Measurements from ENCODE around the gene SIAH1.

DNA sequence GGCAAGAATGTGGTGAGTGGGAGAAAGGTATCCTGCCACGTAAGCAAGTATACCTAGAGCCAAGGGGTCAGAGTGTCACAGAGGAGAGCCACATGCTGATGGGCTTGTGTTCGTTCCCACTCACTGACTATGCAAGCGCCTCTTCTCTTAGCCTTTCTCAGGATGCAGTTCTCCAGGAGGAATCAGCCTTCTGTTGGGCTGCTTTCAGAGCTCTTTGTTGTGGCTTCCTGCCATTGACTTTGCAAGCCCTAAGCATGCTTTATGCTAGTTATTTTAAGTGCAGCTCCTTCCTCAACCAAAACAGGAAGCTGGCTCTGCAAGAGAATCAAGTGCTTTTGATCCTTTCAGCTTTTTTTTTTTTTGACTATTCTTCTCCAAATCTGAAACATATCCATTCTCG, 66.6 kb downstream of the SIAH1 start:
- TF ChIP-seq, protein P1, sequence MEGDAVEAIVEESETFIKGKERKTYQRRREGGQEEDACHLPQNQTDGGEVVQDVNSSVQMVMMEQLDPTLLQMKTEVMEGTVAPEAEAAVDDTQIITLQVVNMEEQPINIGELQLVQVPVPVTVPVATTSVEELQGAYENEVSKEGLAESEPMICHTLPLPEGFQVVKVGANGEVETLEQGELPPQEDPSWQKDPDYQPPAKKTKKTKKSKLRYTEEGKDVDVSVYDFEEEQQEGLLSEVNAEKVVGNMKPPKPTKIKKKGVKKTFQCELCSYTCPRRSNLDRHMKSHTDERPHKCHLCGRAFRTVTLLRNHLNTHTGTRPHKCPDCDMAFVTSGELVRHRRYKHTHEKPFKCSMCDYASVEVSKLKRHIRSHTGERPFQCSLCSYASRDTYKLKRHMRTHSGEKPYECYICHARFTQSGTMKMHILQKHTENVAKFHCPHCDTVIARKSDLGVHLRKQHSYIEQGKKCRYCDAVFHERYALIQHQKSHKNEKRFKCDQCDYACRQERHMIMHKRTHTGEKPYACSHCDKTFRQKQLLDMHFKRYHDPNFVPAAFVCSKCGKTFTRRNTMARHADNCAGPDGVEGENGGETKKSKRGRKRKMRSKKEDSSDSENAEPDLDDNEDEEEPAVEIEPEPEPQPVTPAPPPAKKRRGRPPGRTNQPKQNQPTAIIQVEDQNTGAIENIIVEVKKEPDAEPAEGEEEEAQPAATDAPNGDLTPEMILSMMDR (IDR thresholded peaks at IDR 0.05) = no peak
- no peak for TF ChIP-seq POLR2A (IDR thresholded peaks at IDR 0.05)
